GM19467 (cell line): Measurements from ENCODE around the gene PPP1R3F.

Source experiments
- ATAC-seq: cut with Tn5 transposase; IDR thresholded peaks from one replicate; pipeline ENCODE4 v1.9.1; 2021; ENCODE audit warnings: mild to moderate bottlenecking, moderate library complexity; ENCODE audit not compliant: unreplicated experiment

PPP1R3F gene, protein sequence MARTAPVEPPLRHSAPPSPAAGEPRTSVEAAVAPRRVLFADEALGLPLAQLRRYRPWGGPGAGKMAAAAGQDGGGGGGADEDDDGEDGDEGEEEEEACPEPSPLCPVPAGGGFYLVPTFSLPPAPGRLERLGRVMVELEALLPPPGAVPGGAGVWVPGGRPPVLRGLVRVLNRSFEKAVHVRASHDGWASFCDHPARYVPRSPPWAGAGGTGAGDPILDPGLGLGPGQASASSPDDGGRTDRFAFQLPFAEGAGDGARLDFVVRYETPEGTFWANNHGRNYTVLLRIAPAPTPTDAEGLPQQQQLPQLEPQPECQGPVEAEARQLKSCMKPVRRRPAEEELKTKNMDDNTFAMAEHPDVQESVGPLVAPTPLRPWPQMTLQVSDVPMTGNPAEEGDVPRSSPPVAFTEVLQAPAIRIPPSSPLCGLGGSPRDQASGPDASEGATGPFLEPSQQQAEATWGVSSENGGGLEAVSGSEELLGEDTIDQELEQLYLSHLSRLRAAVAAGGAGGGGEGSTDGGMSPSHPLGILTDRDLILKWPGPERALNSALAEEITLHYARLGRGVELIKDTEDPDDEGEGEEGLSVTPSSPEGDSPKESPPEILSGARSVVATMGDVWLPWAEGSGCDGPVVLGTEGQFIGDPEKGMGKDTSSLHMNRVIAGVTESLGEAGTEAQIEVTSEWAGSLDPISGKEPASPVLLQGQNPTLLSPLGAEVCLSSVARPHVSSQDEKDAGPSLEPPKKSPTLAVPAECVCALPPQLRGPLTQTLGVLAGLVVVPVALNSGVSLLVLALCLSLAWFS

GRCh38 chrX:49269767-49270248 is at the start of gene PPP1R3F:
PPP1R3F (plus strand) TSS chrX:49269793; CDS start chrX:49269870, 77 bp downstream.
- ATAC-seq = peak; percentile 25

- no peak for ATAC-seq
Observed at GRCh38 chrX:49220100-49220499, 49.5 kb upstream of the PPP1R3F start.

GRCh38 chrX:49221868-49222267 is 47.7 kb upstream of the PPP1R3F start:
- no peak for ATAC-seq

GRCh38 chrX:49225858-49226257 is 43.7 kb upstream of the PPP1R3F start:
- no peak for ATAC-seq

DNA sequence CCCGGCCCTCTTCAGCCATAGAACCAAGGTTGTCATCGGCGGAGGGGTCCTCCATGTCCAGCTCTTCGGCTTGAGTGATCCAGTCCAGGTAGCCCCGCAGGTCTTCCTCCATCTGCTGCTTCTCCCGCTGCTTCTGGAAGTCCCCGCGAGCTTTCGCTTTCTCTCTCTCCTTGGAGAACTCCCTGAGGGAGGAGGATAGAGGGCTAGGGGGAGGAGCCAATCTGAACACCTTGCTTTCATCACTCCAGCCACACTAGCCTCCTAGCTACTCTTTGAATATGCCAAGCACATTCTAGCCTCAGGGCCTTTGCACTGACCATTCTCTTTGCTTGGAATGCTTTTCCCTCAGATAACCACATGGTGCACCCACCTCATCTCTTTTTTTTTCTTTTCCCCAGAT is 42.6 kb upstream of the PPP1R3F start:
- no peak for ATAC-seq

DNA sequence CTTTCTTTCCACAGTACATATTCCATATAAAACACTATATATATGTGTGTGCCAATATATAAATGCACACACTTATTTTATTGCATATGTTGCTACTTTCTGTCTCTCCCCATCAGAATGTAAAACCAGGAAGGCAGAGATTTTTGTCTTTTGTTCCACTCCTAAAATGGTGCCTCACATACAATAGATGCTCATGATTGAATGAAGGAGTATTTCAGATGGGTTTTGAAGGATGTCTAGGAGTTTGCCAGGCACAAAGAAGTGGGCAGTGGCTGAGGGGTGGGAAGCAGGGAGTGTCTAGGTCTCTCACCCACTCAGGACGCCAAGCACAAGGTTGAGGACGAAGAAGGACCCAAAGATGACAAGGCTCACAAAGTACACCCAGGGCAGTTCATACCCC is 41.9 kb upstream of the PPP1R3F start:
- ATAC-seq = no peak

DNA sequence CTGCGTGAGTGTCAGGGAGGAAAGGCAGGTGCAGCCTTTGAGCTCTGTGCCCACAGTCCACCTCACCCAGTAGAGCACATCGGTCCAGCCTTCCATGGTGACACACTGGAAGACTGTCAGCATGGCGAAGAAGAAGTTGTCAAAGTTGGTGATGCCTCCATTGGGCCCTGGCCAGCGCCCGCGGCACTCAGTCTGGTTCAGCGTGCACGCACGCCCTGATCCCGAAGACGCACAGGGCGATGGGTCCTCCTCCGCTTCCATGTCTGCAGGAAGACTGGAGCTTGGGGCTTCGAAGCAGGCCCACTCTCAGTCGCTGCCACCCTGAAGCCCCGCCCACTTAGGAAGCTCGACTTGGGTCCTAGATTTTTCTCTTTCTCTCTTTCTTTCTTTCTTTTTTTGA is 41.4 kb upstream of the PPP1R3F start:
- ATAC-seq = no peak

DNA sequence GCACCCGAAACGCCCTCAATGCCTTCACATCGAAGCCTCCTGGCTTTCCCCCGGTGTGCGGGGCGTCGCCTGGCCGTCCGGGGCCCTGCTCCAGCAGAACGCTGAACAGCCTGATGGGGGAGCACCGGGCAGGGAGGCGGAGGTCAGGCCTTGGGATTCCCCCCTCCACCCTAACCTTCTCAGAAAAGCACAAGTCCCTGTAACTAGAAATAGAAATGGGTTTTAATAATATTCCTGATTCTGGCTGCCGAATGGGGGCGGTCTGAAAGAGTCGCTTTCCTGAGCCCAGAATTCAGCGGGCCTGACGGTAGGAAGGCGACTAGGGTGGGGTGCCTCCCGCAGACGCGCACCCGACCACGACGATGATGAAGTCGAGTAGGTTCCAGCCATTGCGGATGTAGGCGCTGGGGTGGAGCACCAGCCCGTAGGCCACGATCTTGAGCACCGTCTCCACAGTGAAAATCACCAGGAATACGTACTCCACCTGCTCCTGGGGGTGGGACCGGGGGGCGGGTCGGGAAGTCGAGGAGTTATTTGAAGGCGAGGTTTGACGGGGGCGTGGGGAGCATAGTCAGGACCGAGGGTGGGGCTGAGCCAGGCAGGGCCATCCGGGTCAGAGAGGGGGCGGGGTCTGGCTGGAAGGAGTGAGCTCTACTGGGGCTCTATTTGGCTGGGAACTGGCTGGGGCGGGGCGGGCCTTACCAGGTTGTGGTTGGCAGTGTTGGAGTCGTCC is 38.9 kb upstream of the PPP1R3F start:
- no peak for ATAC-seq

DNA sequence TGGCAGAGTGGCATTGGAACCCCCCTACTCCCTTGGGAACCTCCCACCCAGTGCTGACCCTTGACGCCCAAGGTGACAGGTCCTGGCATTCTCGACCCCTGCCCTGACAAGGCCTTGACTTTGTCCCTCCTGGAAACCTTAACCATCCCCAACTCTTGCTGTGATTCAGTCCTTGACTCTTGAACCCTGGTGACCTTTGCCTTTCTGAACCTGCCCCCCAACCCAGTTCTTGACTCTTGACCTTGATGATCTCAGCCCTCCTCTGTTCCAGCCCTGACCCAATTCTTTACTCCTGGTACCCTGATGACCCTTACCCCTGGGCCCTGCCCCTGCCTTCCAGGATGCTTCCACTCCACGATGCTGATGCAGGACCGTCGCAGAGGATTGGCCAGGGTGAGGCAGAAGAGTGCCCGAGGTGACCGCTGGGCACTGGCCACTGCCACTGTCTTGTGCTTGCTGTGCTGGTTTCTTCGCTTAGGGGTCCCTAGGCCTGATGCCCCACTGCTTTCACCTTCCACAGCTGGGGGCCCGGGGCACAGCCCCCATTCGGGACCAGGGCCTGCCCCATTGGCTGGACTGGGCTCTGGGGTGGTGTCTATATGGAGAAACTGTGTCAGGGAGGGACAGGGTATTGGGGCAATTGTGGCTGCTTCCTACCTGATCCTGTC is 38.1 kb upstream of the PPP1R3F start:
- no peak for ATAC-seq

DNA sequence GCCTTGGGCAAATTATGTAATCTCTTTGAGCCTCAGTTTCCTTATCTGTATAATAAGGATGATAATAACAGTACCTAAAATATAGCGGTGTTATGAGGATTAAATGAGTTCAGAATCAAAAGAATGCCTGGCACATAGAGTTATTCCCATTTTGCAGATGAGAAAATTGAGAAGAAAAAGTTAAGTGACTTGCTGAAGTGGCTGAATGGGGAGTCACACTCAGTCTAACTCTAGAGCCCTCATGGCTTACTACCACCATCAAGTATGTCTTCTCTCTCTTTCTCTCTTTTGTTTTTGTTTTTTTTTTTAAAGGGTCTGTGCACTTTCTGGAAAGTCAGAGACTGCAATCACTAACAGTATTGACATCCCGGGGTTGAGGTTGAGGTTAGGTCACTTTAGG is 37.1 kb upstream of the PPP1R3F start:
- no peak for ATAC-seq

DNA sequence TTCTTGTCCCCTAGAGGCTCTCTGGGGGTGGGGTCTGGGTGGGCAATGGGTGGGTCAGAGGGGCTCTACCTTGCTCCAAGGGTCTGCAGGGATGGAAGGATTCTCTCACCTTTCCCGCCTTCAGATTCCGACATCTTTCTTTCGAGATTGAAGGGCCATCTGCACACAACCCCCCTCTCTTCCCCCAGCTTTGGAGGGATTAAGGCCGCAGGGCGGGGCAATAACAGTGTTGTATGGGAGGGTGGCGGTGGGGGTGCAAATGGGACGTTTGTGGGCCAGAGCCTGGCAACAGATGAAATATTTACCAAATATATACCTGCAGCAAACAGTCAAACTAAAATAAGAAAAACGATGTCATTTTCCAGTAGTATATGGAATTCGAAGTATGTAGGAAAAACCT is 36.4 kb upstream of the PPP1R3F start, which contains the start of gene CACNA1F:
TSS of gene CACNA1F (minus strand) at position 165 of the 400 bp plus-strand sequence. CDS start at position 134, 31 bp downstream.
- ATAC-seq = no peak

- ATAC-seq = no peak
Observed at GRCh38 chrX:49233887-49234555, 35.6 kb upstream of the PPP1R3F start.

DNA sequence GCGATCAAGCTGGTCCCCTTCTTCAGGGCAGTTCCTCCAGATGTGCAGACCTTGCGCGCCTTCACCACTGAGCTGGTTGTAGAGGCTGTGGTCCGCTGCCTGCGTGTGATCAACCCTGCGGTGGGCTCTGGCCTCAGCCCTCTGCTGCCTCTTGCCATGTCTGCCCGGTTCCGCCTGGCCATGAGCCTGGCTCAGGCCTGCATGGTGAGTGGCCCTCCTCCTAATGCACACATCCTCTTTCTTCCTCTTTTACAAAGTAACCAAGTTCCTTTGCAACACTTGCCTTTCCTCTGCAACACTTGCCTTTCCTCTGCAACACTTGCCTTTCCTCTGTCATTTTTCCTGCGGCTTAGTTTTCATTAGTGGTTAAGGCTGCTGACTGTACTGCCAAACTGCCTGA is 32.5 kb upstream of the PPP1R3F start:
- no peak for ATAC-seq

DNA sequence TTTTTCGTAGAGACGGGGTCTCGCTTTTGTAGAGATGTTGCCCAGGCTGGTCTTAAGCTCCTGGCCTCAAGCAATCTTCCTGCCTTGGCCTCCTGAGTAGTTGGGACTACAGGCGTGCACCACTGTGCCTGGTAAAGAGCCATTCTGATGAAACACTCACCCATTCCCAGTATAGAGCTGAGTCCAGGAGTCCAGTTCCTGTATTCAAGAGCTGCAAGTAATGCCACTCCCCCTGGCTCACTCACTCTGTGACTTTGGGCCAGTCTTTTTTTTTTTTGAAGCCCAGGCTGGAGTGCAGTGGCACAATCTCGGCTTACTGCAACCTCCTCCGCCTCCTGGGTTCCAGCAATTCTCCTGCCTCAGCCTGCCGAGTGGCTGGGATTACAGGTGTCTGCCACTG is 30.9 kb upstream of the PPP1R3F start:
- ATAC-seq = no peak

GRCh38 chrX:49242545-49243066 is 27.0 kb upstream of the PPP1R3F start:
- no peak for ATAC-seq

GRCh38 chrX:49243166-49243565 is 26.4 kb upstream of the PPP1R3F start:
- ATAC-seq = no peak

DNA sequence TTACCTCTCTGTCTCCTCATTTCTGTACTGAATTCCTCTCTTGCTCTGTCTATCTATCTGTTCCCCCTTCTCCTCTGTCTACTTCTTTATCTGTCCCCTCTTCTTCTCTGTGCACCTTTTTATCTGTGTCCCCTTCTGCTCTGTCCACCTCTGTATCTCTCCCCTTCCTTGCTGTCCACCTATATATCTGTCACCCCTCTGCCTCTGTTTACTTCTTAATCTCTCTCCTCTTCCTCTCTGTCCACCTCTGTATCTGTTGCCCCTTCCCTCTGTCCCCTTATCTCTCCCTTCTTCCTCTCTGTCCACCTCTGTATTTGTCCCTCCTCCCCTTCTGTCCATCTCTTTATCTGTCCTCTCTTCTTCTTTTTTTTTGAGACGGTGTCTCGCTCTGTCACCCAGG is 25.4 kb upstream of the PPP1R3F start:
- no peak for ATAC-seq

GRCh38 chrX:49246541-49246940 is 23.1 kb upstream of the PPP1R3F start:
- no peak for ATAC-seq

- no peak for ATAC-seq
Observed at GRCh38 chrX:49247346-49247745, 22.2 kb upstream of the PPP1R3F start.
